ENCODE data around the gene LGALS3BP. TPM values are rescaled to one million over a fixed set of nuclear protein-coding genes. Genes with fewer than 3 reads are reported as not detected.

The LGALS3BP gene
- total RNA-seq, 4 donors from 2014 or later = 193 to 443 (median 390) TPM

DNA sequence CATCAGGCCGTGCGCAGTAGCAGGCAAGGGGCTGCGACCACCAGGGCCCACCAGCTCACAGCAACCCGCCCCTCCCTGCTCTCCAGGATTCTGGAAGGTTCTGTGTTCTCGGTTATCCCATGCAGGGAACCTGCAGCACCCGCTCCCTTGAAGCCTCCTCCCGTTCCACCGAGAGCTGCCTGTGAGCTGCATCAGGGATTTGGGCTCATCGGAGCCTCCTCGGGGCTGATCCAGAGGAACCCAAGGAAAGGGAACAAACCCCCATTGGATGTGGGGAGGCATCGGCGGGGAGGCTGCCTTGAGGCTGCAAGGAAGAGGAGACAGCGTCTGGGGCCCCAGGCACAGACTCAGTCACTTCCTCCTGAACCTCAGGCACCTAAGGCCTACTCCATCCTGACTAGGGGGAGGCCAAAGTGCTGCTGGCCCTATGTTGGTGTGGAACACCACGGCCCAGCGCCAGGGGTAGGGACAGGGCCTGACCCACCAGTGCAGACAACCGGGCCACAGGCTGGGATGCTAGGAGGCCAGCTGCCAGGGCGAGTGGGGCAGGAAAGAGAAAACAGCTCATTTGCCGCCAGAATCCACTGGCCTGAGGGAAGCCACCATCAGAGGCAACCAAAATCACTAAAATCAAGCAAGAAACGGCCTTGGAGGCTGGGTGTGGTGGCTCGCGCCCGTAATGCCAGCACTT is 14.4 kb upstream of the LGALS3BP start:
- intact Hi-C loops (cut with DNase I) = no loop called here
- TF ChIP-seq, protein P1, sequence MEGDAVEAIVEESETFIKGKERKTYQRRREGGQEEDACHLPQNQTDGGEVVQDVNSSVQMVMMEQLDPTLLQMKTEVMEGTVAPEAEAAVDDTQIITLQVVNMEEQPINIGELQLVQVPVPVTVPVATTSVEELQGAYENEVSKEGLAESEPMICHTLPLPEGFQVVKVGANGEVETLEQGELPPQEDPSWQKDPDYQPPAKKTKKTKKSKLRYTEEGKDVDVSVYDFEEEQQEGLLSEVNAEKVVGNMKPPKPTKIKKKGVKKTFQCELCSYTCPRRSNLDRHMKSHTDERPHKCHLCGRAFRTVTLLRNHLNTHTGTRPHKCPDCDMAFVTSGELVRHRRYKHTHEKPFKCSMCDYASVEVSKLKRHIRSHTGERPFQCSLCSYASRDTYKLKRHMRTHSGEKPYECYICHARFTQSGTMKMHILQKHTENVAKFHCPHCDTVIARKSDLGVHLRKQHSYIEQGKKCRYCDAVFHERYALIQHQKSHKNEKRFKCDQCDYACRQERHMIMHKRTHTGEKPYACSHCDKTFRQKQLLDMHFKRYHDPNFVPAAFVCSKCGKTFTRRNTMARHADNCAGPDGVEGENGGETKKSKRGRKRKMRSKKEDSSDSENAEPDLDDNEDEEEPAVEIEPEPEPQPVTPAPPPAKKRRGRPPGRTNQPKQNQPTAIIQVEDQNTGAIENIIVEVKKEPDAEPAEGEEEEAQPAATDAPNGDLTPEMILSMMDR (IDR thresholded peaks at IDR 0.05) = no peak
- TF ChIP-seq POLR2A (IDR thresholded peaks at IDR 0.05) = no peak
- no peak overlapping the region for H3K27ac ChIP-seq
- H3K27me3 ChIP-seq = no peaks in the 10 kb centered on the region
- WGBS, 2 donors = 98 to 99% methylated on average over 17 to 22 of the region's 22 CpGs
- DNase-seq = no peak
- H3K9me3 ChIP-seq = no peaks in the 10 kb centered on the region
- H3K4me3 ChIP-seq (replicated peaks in 1 of 3) = no peak overlapping the region
- no peaks in the 10 kb centered on the region for H3K4me1 ChIP-seq
- H3K36me3 ChIP-seq = peaks cover 35 to 38% of the 10 kb centered on the region in 2 donors

DNA sequence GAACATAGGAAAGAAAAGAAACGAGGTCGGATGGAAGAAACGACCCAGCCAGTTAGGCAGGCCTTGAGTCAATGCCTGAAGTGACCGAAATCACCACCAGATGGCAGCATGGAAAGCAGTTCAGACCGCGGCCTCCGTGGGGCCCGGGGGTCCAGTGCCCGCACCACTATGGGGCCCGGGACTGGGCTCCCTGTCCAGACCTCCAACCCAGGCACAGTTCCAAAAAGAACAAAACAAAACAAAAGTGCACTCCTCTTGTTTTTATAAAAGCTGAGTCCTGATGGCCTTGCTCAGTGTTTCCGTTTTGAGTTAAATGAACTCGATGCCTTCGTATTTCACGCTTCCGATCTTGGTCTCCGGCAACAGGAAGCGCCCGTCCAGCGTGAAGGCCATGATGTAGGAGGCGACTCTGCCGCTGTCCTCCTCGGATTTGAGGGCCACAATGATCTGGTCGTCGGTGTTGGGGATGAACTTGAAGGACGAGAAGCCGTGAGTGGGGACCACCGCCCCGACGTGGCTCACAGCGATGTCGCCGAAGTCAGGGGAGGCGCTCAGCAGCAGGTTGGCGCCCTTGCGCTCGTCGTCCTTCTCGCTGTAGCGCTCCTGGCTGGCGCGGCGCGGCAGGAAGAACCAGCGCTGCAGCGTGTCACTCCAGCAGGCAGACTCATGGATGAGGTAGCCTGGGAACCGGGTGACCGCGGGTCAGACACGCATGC is 13.7 kb upstream of the LGALS3BP start:
- H3K27me3 ChIP-seq = no peaks in the 10 kb centered on the region
- no peak overlapping the region for H3K27ac ChIP-seq
- no peaks in the 10 kb centered on the region for H3K4me1 ChIP-seq
- intact Hi-C loops (cut with DNase I) = no loop called here
- H3K4me3 ChIP-seq (replicated peaks in 1 of 3) = no peak overlapping the region
- no peak for TF ChIP-seq POLR2A (IDR thresholded peaks at IDR 0.05)
- TF ChIP-seq, protein P1 (IDR thresholded peaks at IDR 0.05) = peak; percentile 38 to 81 (median 62)
- H3K9me3 ChIP-seq = no peaks in the 10 kb centered on the region
- peak; percentile 55 to 58 for DNase-seq
- peaks cover 35 to 38% of the 10 kb centered on the region in 2 donors for H3K36me3 ChIP-seq
- 75% methylated on average over 34 to 47 of the region's 49 CpGs for WGBS, 2 donors

DNA sequence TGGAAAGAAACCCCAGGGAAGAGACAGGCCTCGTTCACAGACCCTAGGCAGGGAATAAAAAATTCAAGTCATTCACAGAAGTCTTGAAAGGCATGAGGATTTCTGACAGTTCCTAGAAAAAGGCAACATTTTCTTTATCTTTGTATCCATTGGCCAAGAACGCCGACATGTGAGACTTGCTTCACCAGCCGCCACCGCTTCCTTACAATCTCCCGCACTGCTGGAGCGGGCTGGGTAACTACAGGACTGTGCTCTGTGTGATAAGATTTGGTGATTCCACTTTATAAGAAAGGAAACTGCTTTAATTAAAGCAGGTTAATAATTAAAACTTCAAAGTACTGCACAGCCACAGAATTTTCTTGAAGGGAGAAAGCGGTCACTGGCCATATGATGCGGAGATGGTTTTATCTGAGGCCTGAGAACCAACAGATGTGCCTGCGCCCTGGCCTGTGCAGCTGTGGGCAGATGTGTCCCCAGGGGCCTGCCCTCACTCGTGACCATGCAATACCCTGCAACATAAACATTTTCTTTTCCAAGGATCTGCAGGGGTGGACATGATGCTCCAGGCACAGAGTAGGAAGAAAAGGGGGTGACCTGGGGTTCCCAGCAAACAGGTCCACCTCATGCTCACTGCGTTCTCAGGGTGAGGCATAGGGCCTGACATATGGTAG is 13.0 kb upstream of the LGALS3BP start:
- Histone ChIP-seq H3K9me3 (no peaks in the 10 kb centered on the region), H3K4me3 (replicated peaks in 1 of 3) (no peak overlapping the region), H3K27me3 (no peaks in the 10 kb centered on the region), H3K4me1 (peaks cover 0 to 3% of the 10 kb centered on the region in 2 donors), H3K27ac (no peak overlapping the region), H3K36me3 (peaks cover 35 to 38% of the 10 kb centered on the region in 2 donors)
- intact Hi-C loops (cut with DNase I) = no loop called here
- WGBS, 2 donors = 88 to 93% methylated on average over 12 of the region's 12 CpGs
- no peak for TF ChIP-seq POLR2A (IDR thresholded peaks at IDR 0.05)
- TF ChIP-seq, protein P1 (IDR thresholded peaks at IDR 0.05) = no peak
- no peak for DNase-seq

DNA sequence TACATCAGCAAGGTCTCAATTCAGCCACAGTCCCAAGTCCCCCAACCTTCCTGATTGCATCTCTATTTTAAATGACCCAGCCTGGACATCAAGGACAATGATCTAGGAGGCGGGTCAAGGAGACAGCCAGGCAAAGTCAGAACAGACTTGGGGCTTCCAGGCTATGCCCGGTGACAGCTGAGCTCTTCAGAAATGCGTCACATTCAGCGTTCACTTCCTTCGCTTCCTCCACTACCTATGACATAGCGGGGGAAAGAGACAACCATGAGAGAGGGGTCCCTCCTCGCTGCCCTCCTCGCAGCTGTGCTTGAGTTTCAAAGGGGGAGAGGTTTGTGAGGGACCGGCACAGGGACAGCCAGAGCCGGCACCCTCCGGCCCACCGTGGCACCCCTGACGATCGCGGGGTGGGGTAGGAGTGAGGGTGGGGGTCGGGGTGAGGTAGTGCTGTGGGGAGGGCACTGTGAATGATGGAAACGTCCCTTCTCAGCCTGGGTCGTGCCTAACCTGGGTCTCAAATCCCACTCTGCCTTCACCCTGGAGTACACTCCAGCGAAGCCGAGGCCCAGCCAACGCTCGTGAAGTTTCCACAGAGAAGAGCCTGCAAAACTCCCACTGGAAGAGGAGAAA is 12.3 kb upstream of the LGALS3BP start:
- H3K27me3 ChIP-seq = no peaks in the 10 kb centered on the region
- no peak overlapping the region for H3K27ac ChIP-seq
- no peak overlapping the region for H3K4me3 ChIP-seq (replicated peaks in 1 of 3)
- intact Hi-C loops (cut with DNase I) = no loop called here
- no peak for DNase-seq
- H3K4me1 ChIP-seq = peaks cover 1 to 9% of the 10 kb centered on the region in 2 donors
- no peak for TF ChIP-seq POLR2A (IDR thresholded peaks at IDR 0.05)
- TF ChIP-seq, protein P1 (IDR thresholded peaks at IDR 0.05) = no peak
- H3K9me3 ChIP-seq = no peaks in the 10 kb centered on the region
- WGBS, 2 donors = 94 to 95% methylated on average over 22 of the region's 22 CpGs
- H3K36me3 ChIP-seq = peaks cover 28 to 31% of the 10 kb centered on the region in 2 donors
